NCI-H2107 (cell line): ENCODE measurements around the gene PDYN.

ENCODE experiments used
- DNase-seq: peaks from one replicate; lab custom pipeline; 2025; lab: John Stamatoyannopoulos, UW

Gene PDYN

GRCh38 chr20:1934721-1935573 lies 58.9 kb downstream of the PDYN start:
- DNase-seq, result no peak

GRCh38 chr20:1934156-1934555 lies 59.7 kb downstream of the PDYN start:
- DNase-seq, result no peak

GRCh38 chr20:1933465-1933870 lies 60.4 kb downstream of the PDYN start:
- DNase-seq, result no peak

GRCh38 chr20:1932971-1933370 lies 60.9 kb downstream of the PDYN start:
- no peak for DNase-seq

GRCh38 chr20:1931830-1932229 lies 62.0 kb downstream of the PDYN start:
- DNase-seq, result no peak

GRCh38 chr20:1930165-1930564 lies 63.7 kb downstream of the PDYN start:
- DNase-seq, result no peak

- no peak for DNase-seq
Measured at GRCh38 chr20:1929460-1929859, 64.4 kb downstream of the PDYN start.

GRCh38 chr20:1928782-1929181 lies 65.1 kb downstream of the PDYN start:
- no peak for DNase-seq
